Epidermal melanocyte (primary cell): ENCODE data around the gene PCSK2.
"Not testable (repeated sequence)": the region's sequence is repeated elsewhere in the genome, so short reads cannot be mapped to it uniquely, and the experiment has no call there.

Source experiments
- DNase-seq: peaks from one replicate; pipeline ENCODE4 v3.0.0; 2011; ENCODE audit warnings: low spot score; ENCODE audit not compliant: insufficient read length

The PCSK2 gene, protein sequence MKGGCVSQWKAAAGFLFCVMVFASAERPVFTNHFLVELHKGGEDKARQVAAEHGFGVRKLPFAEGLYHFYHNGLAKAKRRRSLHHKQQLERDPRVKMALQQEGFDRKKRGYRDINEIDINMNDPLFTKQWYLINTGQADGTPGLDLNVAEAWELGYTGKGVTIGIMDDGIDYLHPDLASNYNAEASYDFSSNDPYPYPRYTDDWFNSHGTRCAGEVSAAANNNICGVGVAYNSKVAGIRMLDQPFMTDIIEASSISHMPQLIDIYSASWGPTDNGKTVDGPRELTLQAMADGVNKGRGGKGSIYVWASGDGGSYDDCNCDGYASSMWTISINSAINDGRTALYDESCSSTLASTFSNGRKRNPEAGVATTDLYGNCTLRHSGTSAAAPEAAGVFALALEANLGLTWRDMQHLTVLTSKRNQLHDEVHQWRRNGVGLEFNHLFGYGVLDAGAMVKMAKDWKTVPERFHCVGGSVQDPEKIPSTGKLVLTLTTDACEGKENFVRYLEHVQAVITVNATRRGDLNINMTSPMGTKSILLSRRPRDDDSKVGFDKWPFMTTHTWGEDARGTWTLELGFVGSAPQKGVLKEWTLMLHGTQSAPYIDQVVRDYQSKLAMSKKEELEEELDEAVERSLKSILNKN

DNA sequence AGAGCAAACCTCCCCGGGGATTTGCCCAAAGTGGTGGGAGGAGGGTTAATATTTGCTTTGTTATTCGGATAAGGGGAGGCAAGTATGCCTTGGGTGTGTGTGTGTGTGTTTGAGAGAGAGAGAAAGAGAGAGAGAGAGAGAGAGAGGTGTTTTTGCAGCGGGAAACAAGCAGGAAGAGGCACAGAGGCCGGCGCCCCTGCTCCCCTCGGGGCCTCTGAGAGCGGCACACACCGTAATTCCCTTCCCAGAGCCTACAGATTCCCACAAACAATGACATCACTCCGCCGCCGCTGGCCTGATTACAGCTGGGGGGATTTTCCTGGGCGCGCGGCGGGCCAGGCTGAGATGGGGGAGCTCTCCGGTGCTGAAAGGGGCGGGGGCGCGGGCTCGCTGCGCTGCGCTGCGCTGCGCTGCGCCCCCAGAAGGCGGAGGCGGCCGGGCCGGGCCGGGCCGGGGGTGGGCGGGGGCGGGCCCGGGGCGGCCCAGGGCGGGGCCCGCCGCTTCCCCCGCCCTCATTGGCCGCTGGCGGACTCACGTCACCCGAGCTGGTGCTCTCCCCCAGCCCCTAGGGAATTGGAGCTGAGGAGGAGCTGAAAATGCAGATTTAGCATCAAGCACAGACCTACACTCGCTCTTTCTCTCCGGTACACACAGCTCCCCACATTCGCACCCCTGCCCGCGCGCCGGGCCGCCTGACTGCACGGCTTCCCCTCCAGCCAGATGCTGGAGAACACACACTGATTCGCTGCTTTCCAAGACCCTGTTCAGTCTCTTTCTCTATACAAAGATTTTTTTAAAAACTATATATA is at the start of gene PCSK2:
Gene PCSK2 (plus strand): TSS at position 631 of the 809 bp plus-strand sequence. CDS start 266 bp downstream, outside the sequence.
- DNase-seq, result no peak

DNA sequence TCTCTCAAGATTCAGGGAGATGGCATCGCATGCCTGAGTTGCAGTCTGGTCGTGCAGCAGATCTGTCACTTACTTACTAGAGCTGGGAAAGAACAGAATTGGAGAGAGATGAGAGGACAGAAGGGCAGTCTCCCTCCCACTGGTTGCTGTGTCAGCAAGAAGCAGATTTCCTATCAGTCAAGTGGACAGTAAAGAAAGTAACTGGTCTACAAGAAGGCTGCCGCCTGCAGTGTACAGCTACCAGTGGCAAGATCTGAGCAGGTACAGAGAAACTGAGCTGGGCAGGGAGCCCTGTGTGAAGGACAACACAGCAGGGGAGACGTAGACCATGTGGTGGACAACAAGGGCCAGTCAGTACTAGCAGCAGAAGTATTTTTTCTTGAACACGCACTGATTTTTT is 49.5 kb upstream of the PCSK2 start:
- DNase-seq, result no peak

DNA sequence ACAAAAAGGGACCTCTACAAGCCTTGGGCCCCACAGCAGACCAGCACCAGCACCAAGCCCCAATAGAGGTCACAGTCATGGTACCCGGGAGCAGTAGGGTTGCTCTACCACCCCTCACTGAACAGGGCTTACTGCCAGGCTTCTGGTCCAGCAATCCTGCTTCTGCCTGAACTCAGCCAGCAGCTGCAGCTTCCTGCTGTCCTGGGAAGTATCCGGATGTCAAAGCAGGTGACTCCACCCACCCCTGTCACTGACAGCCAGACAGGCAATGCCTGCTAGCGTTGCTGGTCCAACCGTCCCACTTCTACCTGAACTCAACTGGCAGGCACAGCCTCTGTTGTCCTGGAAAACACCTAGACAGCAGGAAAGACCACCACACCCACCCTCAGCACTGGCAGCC is 47.0 kb upstream of the PCSK2 start:
- DNase-seq, result no peak

DNA sequence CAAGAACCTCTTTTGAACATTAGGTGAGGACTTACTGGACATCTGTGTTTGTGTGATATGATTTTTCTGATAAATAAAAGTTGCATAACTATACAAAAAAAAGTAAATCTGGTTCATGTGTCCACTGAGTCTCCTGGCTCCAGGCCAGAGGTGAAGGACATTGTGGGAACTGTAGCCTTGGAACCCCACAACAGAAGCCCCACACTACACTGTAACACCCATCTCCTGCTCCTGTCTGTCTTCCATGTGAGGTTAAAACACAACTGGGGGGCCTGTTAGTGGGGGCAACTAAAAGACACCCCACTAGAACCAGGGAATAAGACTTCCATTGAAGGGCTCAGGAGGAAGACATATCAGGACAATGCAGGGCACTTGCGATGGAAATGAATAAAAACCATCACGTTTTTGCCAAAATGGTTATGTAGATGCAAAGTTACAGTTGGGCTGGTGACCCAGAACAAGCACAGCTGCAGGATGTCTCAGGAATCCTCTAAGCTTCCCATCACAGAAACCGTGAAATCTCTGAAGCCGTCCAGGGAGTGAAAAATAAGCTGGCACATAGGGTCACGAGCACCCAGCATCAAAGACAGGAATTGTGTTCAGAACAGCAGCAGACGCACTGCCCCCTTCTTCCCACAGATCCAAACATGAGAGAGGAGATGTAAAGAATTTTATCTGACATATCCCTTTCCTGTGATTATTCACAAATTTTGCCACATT is 36.7 kb upstream of the PCSK2 start:
- DNase-seq, result no peak

DNA sequence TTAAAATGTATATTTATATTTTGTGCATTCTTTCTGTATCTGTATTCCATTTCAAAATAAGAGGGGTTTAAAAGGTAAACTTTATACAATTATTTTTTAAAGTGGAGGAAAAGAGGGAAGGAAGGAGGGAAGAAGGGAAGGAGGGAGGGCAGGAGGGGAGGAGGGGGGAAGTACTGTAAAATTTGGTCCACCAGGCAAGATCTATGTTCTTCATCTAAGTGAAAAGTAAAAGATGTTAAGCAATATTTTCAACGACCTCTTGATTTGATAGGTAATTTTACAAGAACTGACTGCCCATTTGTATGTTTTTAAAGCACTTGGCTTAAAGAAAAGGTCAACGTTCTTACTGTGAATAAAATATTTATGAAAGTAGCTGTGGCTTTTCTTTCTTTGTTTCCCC is 29.8 kb upstream of the PCSK2 start:
- DNase-seq, result no peak

DNA sequence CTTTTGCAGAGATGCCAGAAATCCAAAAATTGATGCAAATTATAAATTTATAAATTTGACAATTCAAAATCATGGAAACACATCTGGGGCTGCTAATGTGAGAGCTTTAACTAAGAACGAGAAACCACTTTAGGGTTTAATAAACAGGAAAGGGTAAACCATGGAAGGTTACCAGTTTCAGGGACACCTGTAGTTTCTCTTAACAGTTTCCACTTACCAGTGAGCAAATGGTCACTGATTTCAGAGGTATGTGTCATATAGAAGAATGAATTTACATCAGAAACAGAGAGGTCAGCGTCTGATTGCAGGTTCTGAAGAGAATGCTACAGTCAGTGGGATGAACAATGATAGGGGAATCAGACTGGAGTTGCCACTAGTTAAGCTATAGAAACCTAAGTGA is 24.8 kb upstream of the PCSK2 start:
- no peak for DNase-seq

DNA sequence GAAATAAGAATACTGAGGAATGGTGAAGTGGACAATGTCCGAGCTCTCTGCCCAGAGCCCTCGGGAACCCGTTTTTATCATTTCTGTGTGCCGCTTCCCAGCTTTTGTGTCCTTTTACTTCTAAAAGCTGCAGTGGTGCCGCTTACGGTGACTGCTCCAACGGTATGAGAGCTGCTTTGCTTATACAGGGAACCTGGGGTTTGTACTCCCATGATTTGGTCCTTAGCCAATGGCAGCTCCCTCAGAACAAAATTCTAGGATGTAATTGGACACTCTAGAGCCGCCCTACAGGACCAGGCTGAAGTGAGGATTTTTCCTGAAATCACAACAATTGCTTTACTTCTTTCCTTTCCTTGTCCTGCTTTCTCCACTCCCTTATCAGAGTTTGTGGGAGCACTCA is 24.2 kb upstream of the PCSK2 start:
- DNase-seq, result no peak

DNA sequence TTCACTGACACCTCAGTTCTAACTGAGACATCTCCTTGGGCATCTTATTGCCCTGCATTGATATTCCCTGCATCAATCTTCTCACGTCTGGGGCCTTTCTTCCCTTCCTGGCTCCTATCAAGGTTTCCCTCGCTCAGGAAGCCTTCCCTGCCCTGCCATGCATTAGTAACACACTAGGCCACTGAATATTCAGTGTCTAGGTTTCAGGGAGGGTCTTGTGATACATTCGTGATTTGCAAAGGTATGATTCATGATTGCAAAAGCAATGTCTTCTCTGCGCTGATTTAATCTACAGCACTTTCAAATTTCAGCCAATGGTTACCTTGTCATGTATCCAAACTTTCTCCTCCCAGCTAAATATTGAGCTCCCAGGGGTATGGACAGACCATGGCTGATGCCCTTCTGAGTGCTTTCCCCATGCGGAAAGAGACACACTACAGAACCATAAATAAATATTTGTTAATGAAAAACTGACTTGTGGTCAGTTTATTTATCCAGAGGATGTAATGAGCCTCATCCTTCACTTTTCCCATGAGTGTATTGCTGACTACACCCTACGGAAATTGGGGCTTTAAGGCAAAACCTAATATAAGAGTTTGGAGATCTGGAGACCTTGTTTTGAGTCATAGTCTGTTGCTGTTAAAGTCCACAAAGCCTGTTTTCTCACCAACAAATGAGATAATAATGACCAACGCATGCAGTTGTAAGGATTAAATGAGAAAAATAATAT is 21.6 kb upstream of the PCSK2 start:
- DNase-seq, result no peak

DNA sequence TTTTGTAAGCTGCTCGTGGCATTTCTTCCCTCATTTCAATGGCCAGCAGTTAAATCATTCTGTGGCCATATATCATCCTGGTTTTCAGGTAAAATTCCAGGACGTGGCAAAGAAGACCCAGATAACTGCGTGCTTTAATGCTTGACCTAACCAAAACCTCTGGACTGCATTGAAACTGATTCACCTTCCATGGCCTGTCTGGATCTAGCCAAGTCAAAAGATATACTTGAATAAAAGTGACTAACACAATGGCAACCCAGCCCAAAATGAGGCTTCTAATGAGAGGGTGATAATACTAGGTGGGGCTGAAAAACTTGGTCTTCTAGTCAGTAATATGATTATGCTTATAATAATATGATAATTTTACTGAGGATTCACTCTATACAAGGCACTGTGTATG is 16.5 kb upstream of the PCSK2 start:
- no peak for DNase-seq

DNA sequence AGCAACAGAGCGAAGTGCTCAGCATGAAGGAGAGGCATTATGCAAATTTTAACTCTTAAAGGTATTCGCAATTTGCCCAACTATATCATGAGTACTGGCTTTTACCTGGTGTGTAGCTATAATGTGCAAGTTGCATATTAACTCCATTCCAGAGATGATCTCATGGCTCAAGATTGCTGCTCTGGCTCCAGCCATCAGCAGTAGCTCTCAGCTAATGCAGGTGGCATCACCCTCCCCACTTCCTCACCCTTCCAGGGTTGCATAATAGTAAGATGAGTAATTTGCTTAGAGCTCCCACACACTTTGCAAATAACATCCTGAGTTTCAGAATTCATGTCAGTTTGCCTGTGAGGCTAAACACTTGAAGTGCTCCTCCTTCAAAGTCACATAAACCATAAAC is 15.9 kb upstream of the PCSK2 start:
- DNase-seq, result no peak

DNA sequence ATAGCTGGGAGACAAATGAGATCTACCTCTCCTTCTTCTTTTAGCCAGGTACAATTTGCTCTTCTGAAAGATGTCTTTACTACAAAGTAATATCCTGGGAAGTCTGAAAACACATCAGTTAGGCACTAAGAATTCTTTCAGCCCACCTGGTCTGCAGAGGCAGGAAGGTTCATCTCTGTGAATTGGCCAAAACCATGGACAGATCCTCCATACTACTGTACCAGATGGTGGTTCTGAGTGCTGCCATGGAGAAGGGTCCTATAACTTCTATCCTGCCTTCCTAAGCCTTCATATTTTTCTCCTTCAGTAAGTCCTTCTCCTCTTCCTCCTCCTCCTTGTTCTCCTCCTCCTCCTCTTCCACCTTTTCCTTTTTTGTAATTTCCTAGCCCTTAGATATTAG is 11.7 kb upstream of the PCSK2 start:
- no peak for DNase-seq

DNA sequence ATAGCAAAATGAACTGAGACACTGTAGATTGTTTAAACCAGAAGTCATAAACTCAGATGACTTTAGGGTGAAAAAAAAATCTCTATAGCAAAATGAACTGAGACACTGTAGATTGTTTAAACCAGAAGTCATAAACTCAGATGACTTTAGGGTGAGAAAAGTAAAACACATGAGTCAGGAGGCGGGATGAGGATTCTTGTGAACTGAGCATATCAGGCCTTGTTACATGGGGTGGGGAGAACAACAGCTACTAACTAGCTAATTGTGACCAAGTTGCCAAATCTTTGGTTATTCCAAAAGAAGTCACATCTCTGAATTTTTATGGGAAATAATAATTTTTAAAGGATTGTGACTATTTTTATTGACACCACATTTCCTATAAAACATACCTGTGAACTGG is 7.0 kb upstream of the PCSK2 start:
- not testable (repeated sequence) for DNase-seq

DNA sequence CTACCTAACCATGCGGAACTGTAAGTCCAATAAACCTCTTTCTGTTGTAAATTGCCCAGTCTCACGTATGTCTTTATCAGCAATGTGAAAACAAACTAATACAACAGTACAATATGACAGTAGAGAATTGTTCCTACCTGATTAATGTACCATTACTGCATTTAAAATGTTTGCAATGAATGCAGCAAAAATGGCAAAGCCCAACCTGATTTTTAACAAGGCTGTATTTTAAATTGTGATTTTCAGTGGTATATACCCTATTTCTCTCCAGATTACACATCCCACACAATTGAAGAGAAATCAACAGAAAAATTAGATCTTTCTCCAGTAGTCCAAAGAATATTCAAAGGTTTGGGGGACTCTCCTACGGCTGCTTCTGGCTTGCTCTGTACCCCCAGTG is 3.3 kb upstream of the PCSK2 start:
- no peak for DNase-seq

DNA sequence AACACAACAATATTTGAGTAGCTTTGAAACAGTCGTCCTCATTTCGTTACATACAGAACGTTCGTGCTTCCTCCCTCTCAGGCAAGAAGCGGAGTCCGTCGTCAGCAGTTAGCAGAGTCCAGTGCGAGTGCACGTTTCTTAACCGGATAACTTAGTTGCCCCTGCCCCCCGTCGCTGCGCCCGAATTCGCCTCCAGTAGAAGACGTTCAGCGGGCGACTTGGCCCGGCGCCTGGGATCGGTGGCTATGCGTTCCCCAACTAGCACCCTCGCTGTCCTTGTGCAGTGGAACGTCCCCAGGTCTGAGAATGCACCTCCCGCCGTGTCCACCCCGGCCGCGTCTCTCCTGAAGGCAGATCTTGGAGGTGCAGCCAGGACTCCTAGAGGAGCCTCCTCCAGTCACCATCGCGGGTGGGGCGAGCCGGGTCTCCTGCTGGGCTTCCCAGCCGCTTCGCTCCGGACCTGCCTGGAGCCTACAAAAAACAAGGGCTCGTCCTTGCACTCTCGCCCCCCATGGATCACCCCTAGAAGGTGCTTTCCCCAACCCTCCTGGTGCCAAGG is 910 bp upstream of the PCSK2 start:
- DNase-seq, result no peak

DNA sequence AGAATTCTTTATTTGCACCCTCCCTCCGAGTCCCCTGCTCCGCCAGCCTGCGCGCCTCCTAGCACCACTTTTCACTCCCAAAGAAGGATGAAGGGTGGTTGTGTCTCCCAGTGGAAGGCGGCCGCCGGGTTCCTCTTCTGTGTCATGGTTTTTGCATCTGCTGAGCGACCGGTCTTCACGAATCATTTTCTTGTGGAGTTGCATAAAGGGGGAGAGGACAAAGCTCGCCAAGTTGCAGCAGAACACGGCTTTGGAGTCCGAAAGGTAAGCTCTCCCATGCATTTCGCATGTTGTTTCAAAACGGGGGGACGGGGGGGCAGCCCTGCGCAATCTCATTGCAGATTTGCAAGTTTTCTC is 357 bp downstream of the PCSK2 start:
- no peak for DNase-seq

DNA sequence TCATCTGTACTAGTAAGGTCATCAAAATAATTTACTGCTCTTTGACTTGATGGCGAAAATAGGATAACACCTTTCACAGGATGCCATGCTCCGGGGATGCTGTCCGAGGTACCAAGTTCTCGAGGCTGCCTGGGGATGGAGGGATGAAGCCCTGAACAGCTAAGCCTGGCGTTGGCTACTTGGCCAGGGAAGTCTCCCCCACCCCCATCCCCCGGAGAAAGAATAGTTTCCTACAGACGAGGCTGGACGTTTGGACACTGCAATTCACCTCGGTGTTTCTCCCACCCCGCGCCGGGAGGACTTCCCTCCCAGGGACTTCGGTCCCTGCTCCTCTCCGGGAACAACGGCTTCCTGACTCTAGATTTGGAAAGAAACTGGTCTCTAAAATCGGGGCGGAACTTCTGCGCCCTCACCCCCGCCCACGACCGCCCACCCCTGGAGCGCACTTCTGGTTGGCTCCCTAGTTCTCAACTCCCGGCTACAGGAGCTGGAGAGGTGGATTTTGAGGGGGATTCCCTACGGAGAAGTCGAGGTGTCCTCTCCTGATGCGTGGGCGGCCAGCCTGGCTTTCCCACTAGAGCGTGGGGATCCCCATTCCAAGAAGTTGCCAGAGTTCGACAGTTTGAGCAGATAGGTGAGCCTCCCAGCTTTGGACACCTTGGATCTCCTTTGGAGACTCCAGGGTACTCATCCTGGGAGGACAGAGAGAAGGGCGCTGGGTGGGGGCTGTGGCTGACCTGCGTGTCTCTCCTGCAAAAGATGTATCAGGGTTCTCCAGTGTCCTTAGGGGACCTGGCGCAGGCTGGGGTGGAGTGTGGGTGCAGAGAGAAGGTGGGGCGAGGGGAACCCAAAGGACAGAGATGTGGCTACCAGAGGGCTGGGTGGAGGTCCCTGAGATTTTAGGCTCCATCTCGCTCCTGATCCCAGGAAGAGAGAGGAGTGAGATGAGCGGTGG is 1.1 kb downstream of the PCSK2 start:
- no peak for DNase-seq

DNA sequence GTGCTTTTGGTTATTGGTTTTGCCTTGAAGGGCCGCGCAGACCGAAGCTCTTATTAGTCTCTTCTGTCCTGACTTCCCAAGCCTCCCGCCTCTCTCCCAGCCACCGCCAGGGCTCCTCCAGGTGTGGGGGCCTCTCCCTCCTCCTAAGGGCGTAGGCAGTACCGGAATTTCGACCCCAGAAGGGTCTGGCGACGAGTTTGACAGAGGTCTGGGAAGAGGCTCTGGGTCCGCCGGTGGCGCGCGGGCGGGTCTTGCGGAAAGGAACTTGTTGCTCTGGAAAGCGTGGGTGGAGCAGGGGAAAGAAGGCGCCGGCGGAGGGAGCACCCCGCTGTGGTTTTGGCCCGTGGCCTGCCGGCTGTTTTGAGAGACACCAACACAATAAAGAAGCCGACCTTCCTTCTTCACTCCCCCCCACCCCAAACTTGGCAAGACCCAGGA is 1.8 kb downstream of the PCSK2 start:
- no peak for DNase-seq

DNA sequence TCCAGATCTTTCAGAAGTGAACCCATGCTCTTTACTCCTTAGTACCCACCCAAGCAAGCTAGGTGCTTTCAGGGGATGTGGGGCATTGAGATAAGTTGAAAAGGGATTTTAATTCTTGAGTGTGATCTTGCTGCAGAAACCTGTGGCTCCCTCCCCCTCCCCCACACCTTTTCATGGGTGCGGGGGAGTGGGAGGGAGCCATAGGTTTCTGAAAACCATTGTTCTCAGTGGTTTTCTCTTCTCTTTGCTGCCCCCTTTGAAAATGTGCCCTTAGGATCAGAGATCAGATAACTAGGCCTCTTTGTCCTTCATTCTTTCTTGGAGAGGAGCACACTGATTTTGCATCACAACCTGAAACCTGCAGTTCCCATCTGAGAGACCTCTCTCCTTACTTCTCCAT is 2.4 kb downstream of the PCSK2 start:
- DNase-seq, result no peak

DNA sequence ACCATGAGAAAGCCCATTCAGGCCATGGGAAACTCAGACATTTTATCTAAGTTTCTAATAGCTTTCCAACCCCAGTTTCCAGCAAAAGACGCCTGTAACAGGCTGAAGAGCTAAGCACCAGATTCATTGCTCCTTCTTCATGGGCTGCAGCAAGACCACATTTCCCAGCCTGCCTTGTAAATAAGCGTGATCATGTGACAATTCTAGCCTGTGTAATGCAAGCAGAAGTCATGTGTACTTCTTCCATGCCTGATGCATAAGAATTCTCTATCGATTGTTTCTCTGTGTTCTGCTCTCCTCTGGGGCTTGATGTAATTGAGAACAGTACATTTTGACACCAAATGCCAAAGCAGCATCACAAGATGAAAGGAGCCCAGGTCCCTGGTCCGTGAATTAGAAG is 6.8 kb downstream of the PCSK2 start:
- DNase-seq, result no peak

DNA sequence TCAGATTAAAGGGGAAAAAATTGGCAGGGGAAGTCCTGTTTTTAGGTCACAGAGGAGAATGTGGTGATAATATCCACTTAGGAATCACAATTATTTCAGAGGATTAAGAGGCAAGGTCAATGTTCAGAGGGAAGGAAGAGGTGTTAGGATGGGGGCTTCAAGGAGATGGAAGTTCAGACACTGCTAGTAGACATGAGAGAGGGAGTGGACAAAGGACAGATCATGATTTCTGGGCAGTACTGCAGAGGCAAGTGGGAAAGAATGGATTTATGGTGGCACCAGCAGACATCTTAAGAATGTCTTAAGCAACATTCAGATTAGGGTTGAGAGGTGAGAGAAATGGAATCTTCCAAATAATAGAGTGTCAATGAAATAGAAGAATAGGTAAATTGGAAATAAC is 9.9 kb downstream of the PCSK2 start:
- DNase-seq, result no peak
